GM12865 (cell line): ENCODE results near the gene ICAM1.

Source experiments
- DNase-seq: peaks from one replicate; pipeline ENCODE4 v3.0.0; 2010; ENCODE audit warnings: low read depth
- H3K4me3 ChIP-seq: 2 replicates; pipeline ENCODE4 v1.5.1; 2011; ENCODE audit warnings: mild to moderate bottlenecking, low read depth, low read length, control low read depth
- CTCF ChIP-seq: IDR thresholded peaks from 2 replicates; pipeline ENCODE4 v1.5.1; 2011; ENCODE audit warnings: low read length, control low read depth, low read depth, inconsistent platforms; ENCODE audit not compliant: insufficient read depth; ENCODE audit errors: missing control alignments

The ICAM1 gene

GRCh38 chr19:10309423-10309822 is 38.5 kb downstream of the ICAM1 start, which contains the start of gene ZGLP1:
TSS of gene ZGLP1 (minus strand) at chr19:10309815.
- TF ChIP-seq CTCF: no peak
- no peak within 1 kb of the TSS for H3K4me3 ChIP-seq
- DNase-seq: no peak

GRCh38 chr19:10315335-10316214 is 44.7 kb downstream of the ICAM1 start, which contains the start of gene FDX2:
TSS of gene FDX2 (minus strand) at chr19:10316015. CDS start at chr19:10315996, 19 bp downstream.
- no peak for TF ChIP-seq CTCF
- peak within 1 kb of the TSS; percentile 58 for H3K4me3 ChIP-seq
- peak; percentile 91 for DNase-seq

GRCh38 chr19:10316229-10317044 is 45.5 kb downstream of the ICAM1 start:
- H3K4me3 ChIP-seq: no peak overlapping the region
- no peak for TF ChIP-seq CTCF
- DNase-seq: no peak

GRCh38 chr19:10317045-10317856 is 46.3 kb downstream of the ICAM1 start:
- DNase-seq: no peak
- TF ChIP-seq CTCF: no peak
- no peak overlapping the region for H3K4me3 ChIP-seq

- no peak for DNase-seq
- H3K4me3 ChIP-seq: no peak overlapping the region
- no peak for TF ChIP-seq CTCF
These were observed 47.0 kb downstream of the ICAM1 start for GRCh38 chr19:10317857-10318462.
